Fibroblast of skin of left biceps (primary cell): ENCODE measurements around the gene HNRNPF.
"Not testable (repeated sequence)": the region's sequence is repeated elsewhere in the genome, so short reads cannot be mapped to it uniquely, and the experiment has no call there.

Source experiments
- DNase-seq, 2 experiments: peaks; one replicate each; pipeline ENCODE4 v3.0.0-alpha.2; 2013; ENCODE audit warnings: low read depth in 2 of 2

The HNRNPF gene

DNA sequence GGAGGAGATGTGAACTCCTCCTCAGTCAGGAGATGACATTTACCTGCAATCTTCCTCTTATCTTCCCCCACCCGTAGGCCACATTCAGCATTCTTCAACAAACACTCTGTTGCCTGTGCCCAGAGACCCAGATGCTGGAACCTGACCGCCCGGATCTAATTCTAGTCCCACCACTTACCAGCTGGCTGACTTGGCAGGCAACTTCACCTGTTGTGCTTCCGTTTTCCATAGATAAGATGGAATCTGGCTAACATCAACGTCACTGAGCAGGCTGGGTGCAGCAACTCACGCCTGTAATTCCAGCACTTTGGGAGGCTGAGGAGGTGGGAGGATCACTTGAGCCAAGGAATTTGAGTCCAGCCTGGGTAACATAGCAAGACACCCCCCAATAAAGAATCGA is 58.8 kb downstream of the HNRNPF start:
- DNase-seq = no peak

DNA sequence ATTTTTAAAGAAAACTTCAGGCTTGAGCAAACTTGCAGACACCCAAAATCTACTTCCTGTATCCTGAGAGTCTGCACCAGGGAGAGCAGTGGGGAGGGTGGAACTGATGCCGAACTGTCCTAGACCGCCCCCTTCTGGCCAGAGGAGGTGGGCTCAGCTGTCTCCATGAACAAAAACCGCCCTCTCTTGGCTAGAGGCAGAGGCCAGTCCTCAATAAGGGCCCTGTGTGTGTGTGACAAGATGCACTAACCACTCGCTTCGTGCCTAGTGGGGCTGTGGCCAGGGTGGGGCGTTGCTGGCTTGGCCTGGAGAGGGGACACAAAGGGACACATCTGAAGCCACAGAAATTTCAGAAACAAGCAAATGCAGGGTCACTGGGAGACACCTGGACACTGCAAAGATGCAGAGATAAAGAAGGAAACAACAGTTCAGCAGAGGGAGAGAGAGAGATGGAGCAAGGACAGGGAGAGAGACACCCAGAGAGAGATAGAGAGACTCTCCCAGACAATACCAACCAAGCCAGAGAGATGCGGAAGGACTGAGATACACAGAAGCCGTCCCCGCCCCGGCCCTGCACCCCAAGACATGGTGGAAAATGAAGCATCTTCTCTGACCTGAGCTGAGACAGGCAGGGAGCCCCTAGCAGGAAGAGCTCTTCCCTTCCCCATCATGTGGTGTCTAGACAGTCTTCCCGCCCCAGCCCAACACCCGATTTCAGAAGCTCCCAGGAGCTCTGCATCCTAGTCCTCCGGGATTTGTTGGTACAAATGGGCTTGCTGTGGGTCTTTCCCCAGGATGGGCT is 60.3 kb downstream of the HNRNPF start:
- DNase-seq = peak; percentile 13 to 27

DNA sequence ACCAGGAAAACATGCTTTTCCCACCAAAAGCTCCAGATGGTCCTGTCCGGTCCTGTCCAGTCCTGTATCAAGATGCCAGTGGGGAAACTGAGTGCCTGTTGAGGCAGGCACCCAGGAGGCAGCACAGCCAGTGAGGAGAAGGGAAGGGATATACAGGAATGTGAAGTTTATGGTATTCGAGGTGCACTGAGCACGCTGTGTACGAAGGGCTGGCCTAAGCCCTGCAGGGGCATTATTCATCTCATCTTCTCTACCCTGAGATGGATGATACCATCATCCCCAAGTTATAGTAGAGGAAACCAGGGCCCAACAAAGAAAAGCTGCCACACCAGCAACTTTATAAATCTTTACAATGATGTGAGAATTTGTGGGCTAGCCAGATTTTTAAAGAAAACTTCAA is 61.0 kb downstream of the HNRNPF start:
- no peak for DNase-seq

DNA sequence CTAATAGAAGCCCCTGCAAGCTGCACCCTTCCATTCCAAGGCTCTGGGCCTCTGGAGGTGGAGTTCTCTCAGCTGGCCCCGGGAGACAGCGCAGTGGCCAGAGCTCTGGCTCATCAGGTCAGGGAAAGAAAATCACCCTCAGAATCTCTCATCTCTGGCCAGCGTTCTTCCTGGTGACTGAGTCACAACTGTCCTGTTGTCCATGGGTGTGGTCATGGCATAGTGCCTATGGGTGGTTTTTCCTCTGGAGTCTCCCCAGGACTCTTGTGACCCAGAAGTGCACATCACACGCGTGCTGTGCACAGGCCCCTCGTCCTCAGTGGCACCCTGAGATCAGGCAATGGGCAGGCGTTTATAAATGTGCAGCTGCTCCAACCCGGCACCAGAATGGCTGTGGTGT is 64.9 kb downstream of the HNRNPF start:
- no peak for DNase-seq

DNA sequence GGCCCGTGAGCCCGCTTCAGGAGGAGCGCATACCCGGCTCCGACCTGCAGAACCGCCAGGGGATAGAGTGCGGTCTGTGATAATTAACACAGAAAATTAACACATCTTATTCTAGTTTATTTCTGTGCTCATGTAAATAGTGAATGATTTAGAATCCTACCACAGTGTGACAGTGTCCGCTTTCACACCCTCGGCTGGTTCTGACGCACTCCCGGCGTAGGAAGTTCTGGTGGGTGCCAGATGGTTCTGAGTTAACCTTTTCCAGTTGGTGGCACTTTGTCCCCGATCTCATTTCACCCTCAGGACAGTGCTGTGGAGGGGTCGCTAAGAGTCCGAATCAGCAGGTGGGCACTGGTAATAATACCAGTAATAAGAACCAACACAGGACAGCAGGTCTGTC is 65.9 kb downstream of the HNRNPF start:
- DNase-seq = no peak

DNA sequence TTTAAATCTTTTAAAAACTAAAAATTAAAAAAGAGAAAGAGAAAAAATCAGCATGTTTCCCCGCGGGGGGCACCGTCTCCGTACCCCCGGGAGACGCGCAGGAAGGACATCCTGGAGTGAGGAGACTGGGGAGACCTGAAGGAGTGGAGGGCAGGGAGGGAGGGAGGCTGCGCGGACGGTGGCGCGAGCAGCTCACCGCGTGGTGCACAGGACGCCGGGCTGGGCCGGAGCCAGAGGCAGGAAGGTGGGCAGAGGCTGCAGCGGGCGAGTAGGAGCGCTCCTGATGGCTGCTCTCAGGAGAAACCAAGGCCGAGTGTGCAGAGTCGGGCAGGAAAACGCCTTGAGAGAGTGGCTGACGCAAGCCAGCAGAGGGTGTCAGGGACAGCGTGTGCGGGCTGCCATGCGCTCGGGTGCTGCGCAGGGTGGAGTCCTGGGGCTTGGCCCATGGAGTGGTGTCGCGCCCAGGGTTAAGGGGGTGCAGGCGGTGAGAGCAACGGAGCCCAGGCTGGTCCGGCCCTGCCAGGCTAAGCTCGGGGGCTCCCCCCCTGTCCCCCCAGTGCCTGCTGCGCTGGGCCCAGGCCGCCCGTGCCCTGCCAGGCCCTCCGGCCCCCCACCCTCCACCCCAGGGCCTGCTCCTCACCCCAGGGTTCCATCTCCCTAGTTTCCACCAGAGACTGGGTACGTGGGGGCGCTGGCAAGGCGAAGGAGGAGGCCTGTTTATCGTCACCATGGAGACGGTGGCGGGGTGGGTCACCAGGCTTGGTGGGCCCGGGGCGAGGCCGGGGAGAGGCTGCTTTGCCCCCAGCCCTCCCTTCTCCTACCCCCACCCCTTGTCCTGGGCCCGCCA is 66.5 kb downstream of the HNRNPF start:
- DNase-seq = no peak

DNA sequence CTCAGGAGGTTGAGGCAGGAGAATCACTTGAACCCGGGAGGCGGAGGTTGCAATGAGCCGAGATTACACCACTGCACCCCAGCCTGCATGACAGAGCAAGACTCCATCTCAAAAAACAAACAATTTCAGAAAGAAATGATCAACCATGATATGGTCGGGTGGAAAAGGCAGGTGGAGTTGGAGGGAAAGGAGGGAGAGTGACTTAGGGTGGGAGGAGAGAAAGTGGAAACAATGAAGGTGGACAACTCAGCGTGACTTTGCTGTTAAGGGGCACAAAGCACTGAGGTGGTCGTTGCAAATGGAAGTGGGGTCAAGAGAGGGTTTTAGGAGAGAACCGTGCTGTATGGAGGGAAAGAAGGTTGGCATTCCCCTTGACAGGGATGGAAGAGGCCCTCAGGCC is 67.5 kb downstream of the HNRNPF start:
- DNase-seq = no peak

DNA sequence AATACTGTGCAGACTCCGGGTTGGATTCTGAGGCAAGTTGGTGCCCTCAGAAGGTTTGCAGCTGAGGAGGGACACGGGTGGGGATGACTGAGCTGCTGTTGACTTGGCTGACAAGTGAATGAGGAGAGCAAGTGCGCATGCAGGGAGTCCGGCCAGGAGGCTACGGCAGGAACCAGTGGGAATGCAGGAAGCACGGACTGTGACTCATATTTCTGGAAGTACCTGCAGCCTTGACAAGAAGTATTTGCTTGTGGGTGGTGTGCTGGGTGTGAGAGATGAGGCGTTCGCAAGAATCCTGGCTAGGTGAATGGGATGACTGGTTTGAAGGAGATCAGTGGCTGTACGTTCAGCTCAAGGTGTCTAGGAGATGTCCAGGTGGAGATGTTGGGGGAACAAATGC is 68.4 kb downstream of the HNRNPF start:
- DNase-seq = no peak

DNA sequence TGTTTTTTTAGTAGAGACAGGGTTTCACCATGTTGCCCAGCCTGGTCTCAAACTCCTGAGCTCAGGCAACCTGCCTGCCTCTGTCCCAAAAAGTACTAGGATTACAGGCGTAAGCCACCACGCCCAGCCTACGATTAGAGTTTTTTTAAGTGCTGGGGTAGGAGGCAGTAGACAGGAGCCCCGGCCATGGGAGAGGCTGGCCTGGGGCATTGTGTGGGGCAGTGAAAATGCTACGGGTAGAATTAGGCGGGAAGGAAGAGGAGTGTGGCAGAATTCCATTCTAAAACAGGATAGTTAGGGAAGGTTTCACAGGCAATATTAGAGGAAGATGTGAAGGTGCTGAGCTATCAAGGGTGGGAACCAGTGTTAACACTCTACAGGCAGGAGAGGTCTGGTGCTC is 68.9 kb downstream of the HNRNPF start:
- DNase-seq = no peak

DNA sequence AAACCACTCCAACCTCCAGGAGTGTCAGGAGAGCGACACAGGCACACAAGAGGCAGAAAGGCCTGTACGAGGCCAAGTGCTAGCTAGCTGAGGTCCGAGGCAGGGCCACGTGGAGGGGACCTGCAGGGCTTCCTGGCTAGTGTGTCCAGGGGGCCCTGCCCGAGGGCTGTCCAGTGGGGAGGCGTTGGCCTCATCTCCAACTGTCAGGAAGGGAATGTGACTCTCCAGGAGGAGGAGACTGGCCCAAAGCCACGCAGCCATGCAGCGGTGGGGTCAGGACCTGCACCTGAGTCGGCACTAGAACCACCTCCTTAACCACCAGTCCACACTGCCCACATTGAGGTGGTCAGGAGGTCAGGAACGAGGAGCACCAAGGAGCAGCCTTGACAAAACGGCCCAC is 69.8 kb downstream of the HNRNPF start:
- no peak for DNase-seq

DNA sequence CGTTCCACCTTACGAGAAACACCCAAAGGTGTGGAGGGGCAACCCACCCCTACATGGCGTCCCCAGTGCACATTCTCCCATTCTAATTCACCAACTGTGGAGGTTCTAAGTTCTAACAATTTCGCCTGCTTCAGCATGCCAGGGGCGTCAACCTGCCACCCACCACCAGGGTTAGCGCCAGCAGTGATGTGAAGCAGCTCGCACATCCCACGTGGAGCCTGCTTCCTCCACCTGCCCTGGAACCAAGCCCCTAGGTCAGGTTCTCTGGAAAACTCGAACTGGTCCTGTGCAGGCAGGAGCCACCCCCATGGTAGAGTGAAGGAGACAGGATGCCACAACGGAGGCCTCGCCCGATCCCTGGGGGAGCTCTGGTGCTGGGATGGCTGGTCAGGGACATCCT is 70.9 kb downstream of the HNRNPF start:
- DNase-seq = no peak

DNA sequence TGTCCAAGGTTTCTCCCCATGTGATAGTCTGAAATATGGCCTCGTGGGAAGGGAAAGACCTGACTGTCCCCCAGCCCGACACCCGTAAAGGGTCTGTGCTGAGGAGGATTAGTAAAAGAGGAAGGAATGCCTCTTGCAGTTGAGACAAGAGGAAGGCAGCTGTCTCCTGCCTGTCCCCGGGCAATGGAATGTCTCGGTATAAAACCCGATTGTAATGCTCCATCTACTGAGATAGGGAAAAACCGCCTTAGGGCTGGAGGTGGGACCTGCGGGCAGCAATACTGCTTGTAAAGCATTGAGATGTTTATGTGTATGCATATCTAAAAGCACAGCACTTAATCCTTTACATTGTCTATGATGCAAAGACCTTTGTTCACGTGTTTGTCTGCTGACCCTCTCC is 71.5 kb downstream of the HNRNPF start:
- not testable (repeated sequence) for DNase-seq

DNA sequence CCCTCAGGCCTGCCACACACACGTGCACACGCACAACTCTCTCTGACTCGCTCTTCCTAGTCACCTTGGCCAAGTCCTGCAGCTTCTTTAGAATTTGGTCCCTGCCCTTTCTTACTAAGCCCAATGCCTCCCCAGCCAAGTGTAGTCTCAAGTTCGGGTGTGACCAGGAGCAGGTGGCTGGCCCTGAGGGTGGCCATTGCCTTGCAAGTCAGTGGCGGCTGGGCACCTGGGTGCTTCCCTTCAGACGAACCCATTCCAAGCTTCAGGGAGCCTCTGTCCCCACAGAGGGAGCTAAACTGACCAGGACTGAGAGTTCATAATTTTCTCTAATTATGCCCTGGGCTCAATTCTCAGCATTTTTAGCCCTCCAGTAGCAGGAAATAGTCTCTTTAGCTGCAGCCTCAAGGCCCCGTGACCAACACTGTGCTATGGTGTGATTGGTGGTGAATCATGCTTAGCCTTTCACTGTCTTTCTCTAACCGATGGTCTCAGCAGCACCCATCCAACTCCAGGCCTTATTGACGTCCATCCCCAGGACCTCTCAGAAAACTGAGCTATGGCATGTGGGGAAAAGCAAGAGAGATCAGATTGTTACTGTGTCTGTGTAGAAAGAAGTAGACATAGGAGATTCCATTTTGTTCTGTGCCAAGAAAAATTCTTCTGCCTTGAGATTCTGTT is 72.2 kb downstream of the HNRNPF start:
- no peak for DNase-seq

DNA sequence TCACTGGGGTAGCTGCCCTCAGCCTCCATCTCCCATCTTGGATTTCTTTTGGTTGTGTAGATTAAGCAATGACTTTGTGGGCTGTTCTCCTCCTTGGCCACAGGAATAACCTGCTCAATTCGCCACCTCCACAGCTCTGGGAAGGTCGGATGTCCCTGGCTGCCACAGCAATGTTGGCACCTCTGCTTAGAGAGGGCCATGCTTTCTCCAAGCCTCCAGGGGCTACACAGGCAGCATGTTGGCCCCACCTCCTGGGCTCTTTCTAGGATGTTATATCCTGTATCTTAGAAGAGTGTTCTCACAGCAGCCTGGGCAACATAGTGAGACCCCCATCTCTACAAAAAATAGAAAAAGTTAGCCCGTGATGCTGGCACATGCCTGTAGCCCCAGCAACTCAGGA is 72.9 kb downstream of the HNRNPF start:
- no peak for DNase-seq
